ENCODE data around the gene TRPM3. TPM values are rescaled to one million over a fixed set of nuclear protein-coding genes. Genes with fewer than 3 reads are reported as not detected.

The TRPM3 gene
- total and polyA plus RNA-seq, 9 of the 15 experiments (the other 6 are each of a cell fraction or from before 2014, with no cell fraction given): 0.04 TPM; not detected in 8

GRCh38 chr9:70563010-70563409 lies 558.4 kb downstream of the TRPM3 start (continued):
- no peak for TF ChIP-seq CHD7 (IDR thresholded peaks at IDR 0.05; ENCODE audit: low read depth, low read length)
- TF ChIP-seq MIER1 (IDR thresholded peaks at IDR 0.05; ENCODE audit: low read depth): no peak
- no peak for TF ChIP-seq L3MBTL2 (IDR thresholded peaks at IDR 0.05)
- TF ChIP-seq CBX2 (IDR thresholded peaks at IDR 0.05; ENCODE audit: insufficient read depth, low read length, poor library complexity, severe bottlenecking): no peak
- no peak for TF ChIP-seq LEF1 (IDR thresholded peaks at IDR 0.05)
- TF ChIP-seq FOXJ3 (CRISPR knock-in tag; IDR thresholded peaks at IDR 0.05): no peak

Data from K562 (cell line).